Rectal smooth muscle tissue (tissue), 1 donor: ENCODE data around the gene MACROD1.
A peak's percentile ranks its signal among the peaks of the same experiment; 100 is the strongest.

Experiments
- H3K27ac ChIP-seq: one replicate; pipeline ENCODE4 v1.7.0; 2013; ENCODE audit warnings: low read depth, low read length, inconsistent platforms
- H3K27me3 ChIP-seq: one replicate; pipeline ENCODE4 v1.7.0; 2013; ENCODE audit warnings: low read length; ENCODE audit not compliant: control insufficient read depth, insufficient read depth
- H3K36me3 ChIP-seq: one replicate; pipeline ENCODE4 v1.7.0; 2013; ENCODE audit warnings: low read length; ENCODE audit not compliant: control insufficient read depth, insufficient read depth
- H3K4me1 ChIP-seq: one replicate; pipeline ENCODE4 v1.7.0; 2013; ENCODE audit warnings: low read length; ENCODE audit not compliant: control insufficient read depth, insufficient read depth
- H3K4me3 ChIP-seq: one replicate; pipeline ENCODE4 v1.7.0; 2013; ENCODE audit warnings: low read length
- H3K9ac ChIP-seq: one replicate; pipeline ENCODE4 v1.7.0; 2013; ENCODE audit warnings: low read length

MACROD1 gene

GRCh38 chr11:64165842-64166635 is at the start of gene MACROD1:
Gene MACROD1, minus strand, starts transcription at chr11:64166113. Its CDS starts 119 bp downstream, at chr11:64165994.
- Histone ChIP-seq H3K27ac (peak within 1 kb of the TSS; percentile 45), H3K4me1 (peaks cover 3% of the 10 kb centered on the region), H3K27me3 (no peaks in the 10 kb centered on the region), H3K36me3 (no peaks in the 10 kb centered on the region), H3K4me3 (peak within 1 kb of the TSS; percentile 80), H3K9ac (peak within 1 kb of the TSS; percentile 30)

GRCh38 chr11:64211181-64211872 is 45.4 kb upstream of the MACROD1 start:
- no peaks in the 10 kb centered on the region for H3K4me1 ChIP-seq
- H3K4me3 ChIP-seq, result no peak overlapping the region
- H3K27ac ChIP-seq, result no peak overlapping the region
- no peak overlapping the region for H3K9ac ChIP-seq
- H3K36me3 ChIP-seq, result peaks cover 2% of the 10 kb centered on the region
- H3K27me3 ChIP-seq, result no peaks in the 10 kb centered on the region

- Histone ChIP-seq H3K4me1 (no peaks in the 10 kb centered on the region), H3K4me3 (no peak overlapping the region), H3K27me3 (no peaks in the 10 kb centered on the region), H3K27ac (no peak overlapping the region), H3K36me3 (peaks cover 2% of the 10 kb centered on the region), H3K9ac (no peak overlapping the region)
Observed at GRCh38 chr11:64210301-64211020, 44.5 kb upstream of the MACROD1 start.

GRCh38 chr11:64209563-64209843 is 43.6 kb upstream of the MACROD1 start:
- Histone ChIP-seq H3K36me3 (peaks cover 2% of the 10 kb centered on the region), H3K27me3 (no peaks in the 10 kb centered on the region), H3K4me3 (no peak overlapping the region), H3K4me1 (no peaks in the 10 kb centered on the region), H3K27ac (no peak overlapping the region), H3K9ac (no peak overlapping the region)

- peaks cover 5% of the 10 kb centered on the region for H3K36me3 ChIP-seq
- H3K4me3 ChIP-seq, result no peak overlapping the region
- peaks cover 3% of the 10 kb centered on the region for H3K4me1 ChIP-seq
- H3K27ac ChIP-seq, result no peak overlapping the region
- H3K27me3 ChIP-seq, result no peaks in the 10 kb centered on the region
- H3K9ac ChIP-seq, result no peak overlapping the region
Observed at GRCh38 chr11:64208796-64209562, 43.1 kb upstream of the MACROD1 start.

GRCh38 chr11:64208086-64208795 is 42.3 kb upstream of the MACROD1 start:
- Histone ChIP-seq H3K4me1 (peaks cover 3% of the 10 kb centered on the region), H3K27me3 (no peaks in the 10 kb centered on the region), H3K9ac (no peak overlapping the region), H3K27ac (peak overlapping the region; percentile 79), H3K36me3 (peaks cover 13% of the 10 kb centered on the region), H3K4me3 (peak overlapping the region; percentile 72)

- no peaks in the 10 kb centered on the region for H3K27me3 ChIP-seq
- H3K36me3 ChIP-seq, result peaks cover 20% of the 10 kb centered on the region
- H3K4me3 ChIP-seq, result peak overlapping the region; percentile 72
- H3K9ac ChIP-seq, result peak overlapping the region; percentile 57
- H3K4me1 ChIP-seq, result peaks cover 3% of the 10 kb centered on the region
- peak overlapping the region; percentile 79 for H3K27ac ChIP-seq
Observed at GRCh38 chr11:64207256-64208085, 41.6 kb upstream of the MACROD1 start.

GRCh38 chr11:64206457-64207255 is 40.7 kb upstream of the MACROD1 start, which contains the start of gene FERMT3:
Gene FERMT3, plus strand, starts transcription at chr11:64206721. Its CDS starts 644 bp downstream, at chr11:64207365.
- peaks cover 3% of the 10 kb centered on the region for H3K4me1 ChIP-seq
- peak within 1 kb of the TSS; percentile 72 for H3K4me3 ChIP-seq
- H3K36me3 ChIP-seq, result peaks cover 22% of the 10 kb centered on the region
- peak within 1 kb of the TSS; percentile 79 for H3K27ac ChIP-seq
- peak within 1 kb of the TSS; percentile 57 for H3K9ac ChIP-seq
- H3K27me3 ChIP-seq, result no peaks in the 10 kb centered on the region

GRCh38 chr11:64204464-64204989 is 38.6 kb upstream of the MACROD1 start:
- Histone ChIP-seq H3K27ac (peak overlapping the region; percentile 16), H3K4me3 (no peak overlapping the region), H3K9ac (no peak overlapping the region)

GRCh38 chr11:64204080-64204440 is 38.1 kb upstream of the MACROD1 start:
- peak overlapping the region; percentile 16 for H3K27ac ChIP-seq
- no peak overlapping the region for H3K9ac ChIP-seq
- no peak overlapping the region for H3K4me3 ChIP-seq
- peaks cover 3% of the 10 kb centered on the region for H3K4me1 ChIP-seq
- H3K27me3 ChIP-seq, result no peaks in the 10 kb centered on the region
- peaks cover 23% of the 10 kb centered on the region for H3K36me3 ChIP-seq

More at GRCh38 chr11:64204464-64204989, 38.6 kb upstream of the MACROD1 start:
- Histone ChIP-seq H3K4me1 (peaks cover 3% of the 10 kb centered on the region), H3K27me3 (no peaks in the 10 kb centered on the region), H3K36me3 (peaks cover 23% of the 10 kb centered on the region)
